ENCODE measurements around the gene TYSND1. TPM values are rescaled to one million over a fixed set of nuclear protein-coding genes. Genes with fewer than 3 reads are reported as not detected.

TYSND1 gene
- total RNA-seq, 4 donors from 2014 or later: 18.6 to 48.8 (median 21.9) TPM

DNA sequence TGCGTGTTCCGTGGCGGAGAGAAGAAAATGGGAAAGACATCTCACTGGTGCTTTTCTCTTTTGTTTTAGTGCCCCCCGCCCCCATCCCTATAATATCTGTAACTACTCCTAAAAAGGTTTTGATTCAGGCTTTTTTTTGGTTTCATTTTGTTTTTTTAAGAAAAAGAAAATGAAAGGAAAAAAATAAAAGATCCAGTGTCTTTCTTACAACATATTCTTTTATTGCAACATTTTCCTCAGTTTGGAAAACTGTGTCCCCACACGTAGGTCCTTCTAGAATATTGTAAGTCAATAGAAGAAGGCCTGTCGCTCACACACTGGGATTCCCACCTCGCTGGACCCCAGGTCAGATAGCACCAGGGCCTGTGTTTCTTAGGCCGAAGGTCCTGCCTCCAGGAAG lies 34.4 kb downstream of the TYSND1 start:
- no peak overlapping the region for H3K27ac ChIP-seq
- H3K9me3 ChIP-seq: no peaks in the 10 kb centered on the region
- WGBS, 2 donors (ENCODE audit: low coverage in 1 of 2): 92 to 95% methylated on average over 7 to 8 of the region's 8 CpGs
- no peak overlapping the region for H3K4me3 ChIP-seq
- peaks cover 0 to 13% (median 6%) of the 10 kb centered on the region in 4 donors for H3K36me3 ChIP-seq
- DNase-seq: no peak
- in situ Hi-C loops (cut with MboI; ENCODE audit: low pct_ligation_motif_present in 1 of 4, low pct_unique_long_range_greater_than_20kb in 1 of 4, low sequenced_read_pairs in 3 of 4): no loop called here
- TF ChIP-seq EP300 (IDR thresholded peaks at IDR 0.05; ENCODE audit: low read depth): no peak
- H3K27me3 ChIP-seq: no peaks in the 10 kb centered on the region
- intact Hi-C loops (cut with DNase I; ENCODE audit: low total_unique reads): no loop called here
- H3K4me1 ChIP-seq: no peaks in the 10 kb centered on the region

DNA sequence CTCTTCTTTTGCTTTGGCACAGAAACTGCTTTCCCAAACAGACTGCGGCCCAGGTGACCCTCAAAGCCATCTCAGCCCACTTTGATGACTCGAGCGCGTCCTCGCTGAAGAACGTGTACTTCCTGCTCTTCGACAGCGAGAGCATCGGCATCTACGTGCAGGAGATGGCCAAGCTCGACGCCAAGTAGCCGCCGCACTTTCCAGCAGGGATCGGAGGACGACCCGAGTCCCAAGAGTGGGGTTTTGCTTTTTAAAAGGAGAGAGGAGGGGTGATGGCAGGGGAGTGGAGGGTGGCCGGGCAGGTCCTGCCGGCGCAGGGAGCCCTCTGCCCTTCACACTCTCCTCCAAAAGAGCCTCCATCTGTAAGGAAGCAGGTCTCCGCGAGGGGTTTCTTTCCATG lies 35.0 kb downstream of the TYSND1 start:
- TF ChIP-seq POLR2A (IDR thresholded peaks at IDR 0.05) (no peak), POLR2AphosphoS5 (IDR thresholded peaks at IDR 0.05) (no peak), EP300 (IDR thresholded peaks at IDR 0.05; ENCODE audit: low read depth) (no peak)
- TF ChIP-seq, protein P1, sequence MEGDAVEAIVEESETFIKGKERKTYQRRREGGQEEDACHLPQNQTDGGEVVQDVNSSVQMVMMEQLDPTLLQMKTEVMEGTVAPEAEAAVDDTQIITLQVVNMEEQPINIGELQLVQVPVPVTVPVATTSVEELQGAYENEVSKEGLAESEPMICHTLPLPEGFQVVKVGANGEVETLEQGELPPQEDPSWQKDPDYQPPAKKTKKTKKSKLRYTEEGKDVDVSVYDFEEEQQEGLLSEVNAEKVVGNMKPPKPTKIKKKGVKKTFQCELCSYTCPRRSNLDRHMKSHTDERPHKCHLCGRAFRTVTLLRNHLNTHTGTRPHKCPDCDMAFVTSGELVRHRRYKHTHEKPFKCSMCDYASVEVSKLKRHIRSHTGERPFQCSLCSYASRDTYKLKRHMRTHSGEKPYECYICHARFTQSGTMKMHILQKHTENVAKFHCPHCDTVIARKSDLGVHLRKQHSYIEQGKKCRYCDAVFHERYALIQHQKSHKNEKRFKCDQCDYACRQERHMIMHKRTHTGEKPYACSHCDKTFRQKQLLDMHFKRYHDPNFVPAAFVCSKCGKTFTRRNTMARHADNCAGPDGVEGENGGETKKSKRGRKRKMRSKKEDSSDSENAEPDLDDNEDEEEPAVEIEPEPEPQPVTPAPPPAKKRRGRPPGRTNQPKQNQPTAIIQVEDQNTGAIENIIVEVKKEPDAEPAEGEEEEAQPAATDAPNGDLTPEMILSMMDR (IDR thresholded peaks at IDR 0.05): no peak
- 96 to 97% methylated on average over 6 to 22 of the region's 22 CpGs for WGBS, 2 donors (ENCODE audit: low coverage in 1 of 2)
- peaks cover 0 to 13% (median 6%) of the 10 kb centered on the region in 4 donors for H3K36me3 ChIP-seq
- H3K9me3 ChIP-seq: no peaks in the 10 kb centered on the region
- H3K27ac ChIP-seq: no peak overlapping the region
- H3K27me3 ChIP-seq: no peaks in the 10 kb centered on the region
- H3K4me1 ChIP-seq: no peaks in the 10 kb centered on the region
- no peak overlapping the region for H3K4me3 ChIP-seq
- in situ Hi-C loops (cut with MboI; ENCODE audit: low pct_ligation_motif_present in 1 of 4, low pct_unique_long_range_greater_than_20kb in 1 of 4, low sequenced_read_pairs in 3 of 4) (no loop called here), intact Hi-C loops (cut with DNase I; ENCODE audit: low total_unique reads) (no loop called here)
- DNase-seq: no peak

DNA sequence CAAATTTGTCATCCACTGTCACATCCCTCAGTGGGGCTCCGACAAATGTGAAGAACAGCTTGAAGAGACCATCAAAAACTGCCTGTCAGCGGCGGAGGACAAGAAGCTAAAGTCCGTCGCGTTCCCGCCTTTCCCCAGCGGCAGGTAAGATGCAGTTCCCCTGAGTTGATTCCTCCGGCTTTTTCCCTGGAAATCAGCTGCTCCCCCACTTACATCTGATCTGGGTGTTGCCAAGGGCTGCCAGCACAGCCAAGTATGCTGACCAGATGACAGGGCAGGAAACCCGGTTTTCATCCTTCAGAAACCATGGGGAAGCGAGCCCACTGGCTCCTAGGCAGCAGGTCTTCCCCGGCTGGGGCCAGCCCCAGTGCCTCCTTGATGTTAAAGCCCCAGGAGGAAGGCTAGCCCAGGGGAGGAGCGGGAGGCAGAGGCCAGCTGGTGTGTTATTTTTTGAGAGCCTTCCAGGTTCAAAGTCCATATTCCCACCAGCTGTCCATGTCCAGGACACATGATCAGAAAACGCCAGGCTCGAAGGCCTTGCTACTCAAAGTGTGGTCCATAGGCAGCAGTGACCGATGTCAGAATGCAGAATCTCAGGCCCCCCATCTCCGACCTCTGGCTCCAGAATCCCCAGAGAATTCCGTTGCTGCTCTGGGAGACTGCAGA lies 37.3 kb downstream of the TYSND1 start:
- Histone ChIP-seq H3K36me3 (peaks cover 0 to 9% (median 3%) of the 10 kb centered on the region in 4 donors), H3K27me3 (no peaks in the 10 kb centered on the region), H3K4me1 (no peaks in the 10 kb centered on the region), H3K4me3 (no peak overlapping the region), H3K9me3 (no peaks in the 10 kb centered on the region), H3K27ac (no peak overlapping the region)
- no peak for TF ChIP-seq EP300 (IDR thresholded peaks at IDR 0.05; ENCODE audit: low read depth)
- TF ChIP-seq POLR2A (IDR thresholded peaks at IDR 0.05): no peak
- no peak for TF ChIP-seq POLR2AphosphoS5 (IDR thresholded peaks at IDR 0.05)
- TF ChIP-seq, protein P1 (IDR thresholded peaks at IDR 0.05): no peak
- 87% methylated on average over 17 of the region's 18 CpGs; no CpG with 5 or more reads in 1 of the 2 donors for WGBS, 2 donors (ENCODE audit: low coverage in 1 of 2)
- intact Hi-C loops (cut with DNase I; ENCODE audit: low total_unique reads): no loop called here
- DNase-seq: no peak
- in situ Hi-C loops (cut with MboI; ENCODE audit: low pct_ligation_motif_present in 1 of 4, low pct_unique_long_range_greater_than_20kb in 1 of 4, low sequenced_read_pairs in 3 of 4): no loop called here

DNA sequence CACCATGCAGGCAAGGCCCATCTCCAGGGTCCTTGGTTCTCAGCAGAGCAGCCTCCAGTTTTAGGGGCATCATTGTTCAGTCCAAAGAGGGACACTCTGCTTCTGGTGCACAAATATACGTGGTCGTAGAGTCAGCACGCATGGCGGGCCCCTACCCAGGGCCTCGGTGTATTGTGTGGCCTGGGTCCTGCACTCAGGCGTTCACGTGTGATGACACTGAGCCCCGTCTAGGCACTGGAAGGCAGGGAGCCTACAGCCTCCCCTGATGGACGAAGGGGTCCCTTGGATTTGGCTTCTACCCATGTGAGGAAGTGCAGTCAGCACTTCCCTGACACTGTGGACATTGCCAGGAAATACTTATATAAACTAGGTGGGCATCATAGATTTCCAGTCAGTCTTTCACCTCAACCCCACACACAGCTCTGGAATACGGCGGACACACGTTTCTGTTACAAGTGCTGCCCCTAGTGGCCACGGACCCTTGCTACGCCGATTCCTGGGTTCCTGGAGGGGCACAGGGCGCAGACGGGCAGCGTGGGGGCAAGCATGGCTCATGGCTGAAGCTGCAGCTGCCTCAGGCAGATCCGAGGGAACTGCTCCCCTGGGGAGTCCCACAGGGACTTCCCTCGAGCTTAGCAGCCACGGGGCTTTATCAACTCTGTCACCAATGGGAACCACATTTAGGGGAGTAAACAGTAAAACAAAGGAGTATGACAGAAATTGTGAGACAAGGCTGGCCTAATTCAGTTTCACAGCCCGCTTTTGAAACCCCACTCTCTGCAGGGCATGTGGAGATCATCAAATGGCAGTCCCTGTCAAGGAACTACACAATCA lies 39.3 kb downstream of the TYSND1 start:
- Histone ChIP-seq H3K27me3 (no peaks in the 10 kb centered on the region), H3K4me3 (no peak overlapping the region), H3K36me3 (peaks cover 0 to 9% (median 0%) of the 10 kb centered on the region in 4 donors), H3K4me1 (no peaks in the 10 kb centered on the region), H3K9me3 (no peaks in the 10 kb centered on the region), H3K27ac (no peak overlapping the region)
- DNase-seq: no peak
- TF ChIP-seq POLR2AphosphoS5 (IDR thresholded peaks at IDR 0.05): no peak
- TF ChIP-seq, protein P1 (IDR thresholded peaks at IDR 0.05): peak in 4 of 5 experiments; percentile 11 to 28 (median 16)
- 78% methylated on average over 22 of the region's 22 CpGs; no CpG with 5 or more reads in 1 of the 2 donors for WGBS, 2 donors (ENCODE audit: low coverage in 1 of 2)
- intact Hi-C loops (cut with DNase I; ENCODE audit: low total_unique reads) (no loop called here), in situ Hi-C loops (cut with MboI; ENCODE audit: low pct_ligation_motif_present in 1 of 4, low pct_unique_long_range_greater_than_20kb in 1 of 4, low sequenced_read_pairs in 3 of 4) (no loop called here)

Data from transverse colon (tissue), 4 donors.